ENCODE results near the gene HSDL2. TPM values are rescaled to one million over a fixed set of nuclear protein-coding genes. Genes with fewer than 3 reads are reported as not detected.
"Not testable (repeated sequence)": the region's sequence is repeated elsewhere in the genome, so short reads cannot be mapped to it uniquely, and the experiment has no call there.

HSDL2 gene
- polyA plus RNA-seq, 12 donors: 47.0 to 87.5 (median 77.1) TPM; not detected in 1

- DNase-seq: not testable (repeated sequence)
Observed at GRCh38 chr9:112391936-112392560, 12.1 kb downstream of the HSDL2 start.

DNA sequence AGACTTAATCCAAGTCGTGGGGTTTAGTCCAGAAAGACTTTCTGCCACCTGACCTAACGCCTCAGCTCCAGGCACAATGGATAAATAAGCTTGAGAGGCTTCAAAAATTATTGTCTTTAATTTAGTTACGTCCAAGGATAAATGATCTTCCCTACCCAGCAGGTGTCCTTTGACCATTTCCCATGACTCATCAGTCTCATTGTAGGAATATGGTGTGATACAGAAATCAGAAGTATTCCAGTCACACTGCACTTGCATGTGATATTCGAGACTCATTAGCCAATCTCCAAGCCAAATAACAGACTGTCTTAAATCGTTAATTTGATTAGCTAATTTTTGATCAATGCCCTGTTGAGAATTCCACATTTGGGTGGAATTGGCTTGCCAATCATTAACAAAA is 13.2 kb downstream of the HSDL2 start:
- DNase-seq: not testable (repeated sequence)

GRCh38 chr9:112396416-112396815 is 16.5 kb downstream of the HSDL2 start:
- DNase-seq: no peak

DNA sequence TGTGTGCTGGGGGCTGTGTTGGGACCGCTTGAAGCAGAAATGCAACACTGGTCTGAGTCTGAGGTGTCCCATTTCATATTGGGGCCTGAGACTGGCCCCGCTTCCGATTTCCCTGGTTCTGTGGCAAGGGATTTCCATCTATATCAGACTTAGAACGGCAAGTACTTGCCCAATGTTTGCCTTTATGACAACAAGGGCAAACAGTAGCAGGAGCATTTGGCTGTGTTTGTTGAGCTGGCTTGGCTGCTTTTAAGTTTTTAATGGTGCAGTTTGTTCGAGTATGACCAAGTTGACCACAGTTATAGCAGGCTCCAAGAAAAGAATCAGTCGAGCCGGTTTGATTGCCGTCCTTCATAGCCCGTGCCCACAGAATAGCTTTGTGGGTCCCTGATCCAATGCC is 17.0 kb downstream of the HSDL2 start:
- DNase-seq: no peak

GRCh38 chr9:112401175-112401815 is 21.4 kb downstream of the HSDL2 start:
- no peak for DNase-seq

GRCh38 chr9:112403614-112404201 is 23.8 kb downstream of the HSDL2 start:
- no peak for DNase-seq

- no peak for DNase-seq
Observed at GRCh38 chr9:112404508-112404932, 24.6 kb downstream of the HSDL2 start.

GRCh38 chr9:112408275-112408674 is 28.4 kb downstream of the HSDL2 start:
- no peak for DNase-seq

GRCh38 chr9:112408819-112409218 is 28.9 kb downstream of the HSDL2 start:
- DNase-seq: no peak

- no peak for DNase-seq
Observed at GRCh38 chr9:112409758-112410157, 29.9 kb downstream of the HSDL2 start.

DNA sequence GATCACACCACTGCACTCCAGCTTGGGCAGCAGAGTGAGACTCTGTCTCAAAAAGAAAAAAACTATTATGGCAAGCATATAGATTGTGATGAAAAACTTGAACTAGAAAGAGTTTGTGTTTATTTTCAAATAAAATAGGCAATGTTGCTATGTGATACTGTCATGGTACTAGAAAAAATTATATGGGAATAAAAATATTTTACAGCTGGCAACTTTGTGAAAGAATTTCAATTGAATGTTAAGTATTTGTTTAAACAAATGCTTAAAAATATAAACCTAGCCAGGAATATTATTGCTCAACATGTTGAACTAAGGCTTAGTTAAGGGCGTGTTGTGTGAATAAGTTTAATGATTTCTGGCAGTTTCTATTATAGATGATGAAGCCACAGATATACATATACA is 31.7 kb downstream of the HSDL2 start:
- no peak for DNase-seq

- DNase-seq: not testable (repeated sequence)
Observed at GRCh38 chr9:112413728-112414127, 33.8 kb downstream of the HSDL2 start.

DNA sequence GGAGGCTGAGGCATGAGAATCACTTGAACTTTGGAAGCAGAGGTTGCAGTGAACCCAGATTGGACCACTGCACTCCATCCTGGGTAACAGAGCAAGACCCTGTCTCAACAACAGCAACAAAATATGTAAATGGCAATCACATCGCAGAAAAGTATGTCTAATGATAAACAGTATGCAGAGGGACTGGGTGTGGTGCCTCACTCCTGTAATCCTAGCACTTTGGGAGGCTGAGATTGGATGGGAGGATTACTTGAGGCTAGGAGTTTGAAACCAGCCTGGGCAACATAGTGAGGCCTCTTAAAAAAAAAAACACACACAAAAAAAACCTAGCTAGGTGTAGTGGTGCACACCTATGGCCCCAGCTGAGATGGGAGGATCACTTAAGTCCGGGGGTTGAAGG is 40.3 kb downstream of the HSDL2 start:
- DNase-seq: no peak

DNA sequence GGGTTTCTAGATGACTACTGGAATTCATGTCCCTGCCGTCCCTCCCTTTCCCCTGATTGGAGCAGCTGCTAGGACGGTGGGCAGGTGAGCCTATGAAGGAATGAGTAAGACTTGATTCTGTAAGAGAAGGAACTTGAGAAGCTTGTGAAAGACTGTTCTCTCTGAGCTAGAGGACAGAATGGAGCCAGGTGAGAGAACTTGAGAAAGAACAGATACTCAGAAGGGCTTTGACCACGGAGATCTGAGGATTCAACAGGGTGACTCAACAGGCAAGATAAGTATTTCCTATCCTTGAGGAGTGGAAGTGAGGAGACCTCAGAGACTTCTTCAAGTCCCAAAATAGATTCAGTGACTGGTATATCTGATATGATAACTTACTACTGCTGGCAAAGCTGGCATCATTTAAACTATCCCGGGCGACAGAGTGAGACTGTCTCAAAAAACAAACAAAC is 41.9 kb downstream of the HSDL2 start:
- DNase-seq: no peak

DNA sequence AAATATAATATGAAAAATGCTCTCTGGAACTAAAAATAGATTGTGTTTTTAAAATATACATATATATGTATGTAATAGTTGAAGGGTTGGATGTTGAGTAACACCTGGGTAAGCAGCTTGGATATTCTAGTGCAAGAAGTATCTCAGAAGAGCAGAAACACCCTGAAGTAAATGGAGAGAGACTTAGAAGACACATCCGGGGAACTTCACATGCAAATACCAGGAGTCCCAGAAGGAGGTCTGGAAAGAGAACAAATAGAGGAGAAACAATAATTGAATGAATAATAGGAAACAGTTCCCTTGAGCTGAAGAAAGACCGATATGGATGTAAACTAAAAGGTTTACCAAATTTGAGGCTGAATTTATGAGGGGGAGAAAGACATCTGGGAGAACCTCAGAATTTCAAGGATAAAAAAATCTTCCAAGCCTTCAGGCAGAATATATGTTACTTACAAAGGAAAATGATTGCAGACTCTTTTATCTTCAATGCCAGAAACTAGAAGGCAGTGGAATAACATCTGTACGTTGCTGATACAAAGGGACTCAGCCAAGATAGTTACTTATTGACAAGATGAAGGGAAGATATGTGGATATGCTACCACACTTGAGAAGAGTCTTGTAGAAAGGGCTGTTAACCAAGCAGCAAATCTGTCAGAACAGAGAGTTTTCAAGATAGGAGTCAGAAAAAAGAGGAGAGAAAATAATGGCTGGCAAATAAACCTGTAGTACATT is 42.7 kb downstream of the HSDL2 start:
- no peak for DNase-seq

- DNase-seq: no peak
Observed at GRCh38 chr9:112430006-112430522, 50.2 kb downstream of the HSDL2 start.

GRCh38 chr9:112433499-112434392 is 53.8 kb downstream of the HSDL2 start:
- no peak for DNase-seq

DNA sequence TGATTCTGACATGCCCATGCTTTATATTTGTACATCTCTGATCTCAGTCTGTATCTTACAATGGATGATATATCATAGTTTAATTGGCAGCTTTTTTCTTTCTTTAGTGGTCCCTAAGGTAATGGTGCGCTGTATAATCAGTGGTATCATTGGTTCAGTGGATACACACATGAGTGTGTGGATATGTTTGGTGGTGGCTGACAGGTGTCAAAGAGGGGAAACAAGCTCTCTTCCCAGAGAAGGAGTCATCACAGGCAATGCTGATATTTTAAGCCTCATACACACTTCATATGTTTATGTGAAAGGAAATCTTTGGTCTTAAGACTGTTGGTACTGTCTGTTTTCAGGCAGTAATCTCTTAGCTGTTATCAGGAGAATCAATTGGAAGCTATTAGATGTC is 54.6 kb downstream of the HSDL2 start:
- no peak for DNase-seq

DNA sequence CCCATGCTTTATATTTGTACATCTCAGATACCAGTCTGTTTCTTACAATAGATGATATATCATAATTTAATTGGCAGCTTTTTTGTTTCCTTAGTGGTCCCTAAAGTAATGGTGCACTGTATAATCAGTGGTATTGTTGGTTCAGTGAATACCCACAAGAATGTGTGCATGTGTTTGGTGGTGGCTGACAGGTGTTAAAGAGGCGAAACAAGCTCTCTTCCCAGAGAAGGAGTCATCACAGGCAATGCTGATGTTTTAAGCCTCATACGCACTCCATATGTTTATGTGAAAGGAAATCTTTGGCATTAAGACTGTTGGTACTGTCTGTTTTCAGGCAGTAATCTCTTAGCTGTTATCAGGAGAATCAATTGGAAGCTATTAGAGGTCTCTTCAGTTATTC is 57.5 kb downstream of the HSDL2 start:
- no peak for DNase-seq

DNA sequence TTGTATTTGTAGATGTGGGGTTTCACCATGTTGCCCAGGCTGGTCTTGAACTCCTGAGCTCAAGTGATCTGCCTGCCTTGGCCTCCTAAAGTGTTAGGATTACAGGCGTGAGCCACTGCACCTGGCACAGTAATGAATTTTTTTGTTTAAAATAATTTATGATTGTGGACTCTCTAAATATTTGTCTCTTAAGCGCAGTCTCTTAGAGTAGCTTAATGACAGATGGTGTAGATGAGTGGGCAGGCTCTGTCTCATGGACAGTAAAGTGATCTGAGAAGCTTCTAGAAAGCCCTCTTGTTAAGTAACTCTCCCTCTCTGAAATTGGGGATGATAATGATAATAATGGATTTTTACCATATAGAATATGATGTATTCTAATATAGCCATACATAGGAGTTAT is 59.3 kb downstream of the HSDL2 start:
- DNase-seq: no peak

DNA sequence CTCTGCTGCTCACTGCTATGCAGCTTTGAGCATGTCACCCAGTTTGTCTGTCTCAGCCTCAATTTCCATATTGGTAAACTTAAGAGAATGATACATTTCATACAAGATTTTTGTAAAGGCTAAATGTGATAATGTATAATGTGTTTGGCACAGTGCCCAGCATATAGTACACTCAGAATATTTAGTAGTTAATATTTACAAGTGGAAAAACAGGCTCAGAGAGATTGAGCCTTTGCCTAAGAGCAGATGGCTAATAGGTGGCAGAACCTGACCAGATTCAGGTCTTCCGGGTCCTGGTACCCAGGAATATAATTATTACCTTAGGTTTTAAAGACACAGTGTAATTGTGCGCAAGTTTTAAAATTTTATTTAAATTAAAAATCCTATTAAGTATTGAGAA is 59.9 kb downstream of the HSDL2 start:
- no peak for DNase-seq

All from muscle of arm (tissue), 12 donors.